HG03442 (cell line): ENCODE results near the gene EGR1.

ENCODE experiments used
- ATAC-seq: cut with Tn5 transposase; IDR thresholded peaks from one replicate; pipeline ENCODE4 v1.9.1; 2021; ENCODE audit warnings: mild to moderate bottlenecking, moderate library complexity; ENCODE audit not compliant: unreplicated experiment

EGR1 gene

GRCh38 chr5:138452720-138453119 lies 12.6 kb upstream of the EGR1 start:
- ATAC-seq: no peak

GRCh38 chr5:138453590-138453989 lies 11.7 kb upstream of the EGR1 start:
- no peak for ATAC-seq

GRCh38 chr5:138454121-138454520 lies 11.2 kb upstream of the EGR1 start:
- ATAC-seq: no peak

- ATAC-seq: no peak
Observed at GRCh38 chr5:138455232-138455930, 9.9 kb upstream of the EGR1 start.

GRCh38 chr5:138457531-138458275 lies 7.6 kb upstream of the EGR1 start:
- ATAC-seq: no peak

- ATAC-seq: no peak
Observed at GRCh38 chr5:138458384-138458783, 6.9 kb upstream of the EGR1 start.

- ATAC-seq: no peak
Observed at GRCh38 chr5:138458856-138459255, 6.4 kb upstream of the EGR1 start.

- peak; percentile 31 for ATAC-seq
Observed at GRCh38 chr5:138459311-138459933, 5.9 kb upstream of the EGR1 start.

GRCh38 chr5:138460032-138460693 lies 5.1 kb upstream of the EGR1 start:
- ATAC-seq: no peak

- no peak for ATAC-seq
Observed at GRCh38 chr5:138461343-138462125, 3.7 kb upstream of the EGR1 start.

GRCh38 chr5:138463419-138464007 lies 1.8 kb upstream of the EGR1 start:
- no peak for ATAC-seq

- ATAC-seq: peak; percentile 49
Observed at GRCh38 chr5:138464008-138464387, 1.3 kb upstream of the EGR1 start.

- peak; percentile 71 for ATAC-seq
Observed at GRCh38 chr5:138464388-138465260, 655 bp upstream of the EGR1 start.

GRCh38 chr5:138466125-138466899 lies 1.0 kb downstream of the EGR1 start:
- no peak for ATAC-seq

- no peak for ATAC-seq
Observed at GRCh38 chr5:138466900-138467710, 1.8 kb downstream of the EGR1 start.

GRCh38 chr5:138467711-138468132 lies 2.4 kb downstream of the EGR1 start:
- ATAC-seq: no peak

GRCh38 chr5:138468133-138468965 lies 3.1 kb downstream of the EGR1 start:
- no peak for ATAC-seq
